HG02610 (cell line): Measurements from ENCODE around the gene PDE6H.

Experiments
- ATAC-seq: cut with Tn5 transposase; IDR thresholded peaks from one replicate; pipeline ENCODE4 v1.9.1; 2021; ENCODE audit warnings: mild to moderate bottlenecking, moderate library complexity; ENCODE audit not compliant: unreplicated experiment

PDE6H gene

DNA sequence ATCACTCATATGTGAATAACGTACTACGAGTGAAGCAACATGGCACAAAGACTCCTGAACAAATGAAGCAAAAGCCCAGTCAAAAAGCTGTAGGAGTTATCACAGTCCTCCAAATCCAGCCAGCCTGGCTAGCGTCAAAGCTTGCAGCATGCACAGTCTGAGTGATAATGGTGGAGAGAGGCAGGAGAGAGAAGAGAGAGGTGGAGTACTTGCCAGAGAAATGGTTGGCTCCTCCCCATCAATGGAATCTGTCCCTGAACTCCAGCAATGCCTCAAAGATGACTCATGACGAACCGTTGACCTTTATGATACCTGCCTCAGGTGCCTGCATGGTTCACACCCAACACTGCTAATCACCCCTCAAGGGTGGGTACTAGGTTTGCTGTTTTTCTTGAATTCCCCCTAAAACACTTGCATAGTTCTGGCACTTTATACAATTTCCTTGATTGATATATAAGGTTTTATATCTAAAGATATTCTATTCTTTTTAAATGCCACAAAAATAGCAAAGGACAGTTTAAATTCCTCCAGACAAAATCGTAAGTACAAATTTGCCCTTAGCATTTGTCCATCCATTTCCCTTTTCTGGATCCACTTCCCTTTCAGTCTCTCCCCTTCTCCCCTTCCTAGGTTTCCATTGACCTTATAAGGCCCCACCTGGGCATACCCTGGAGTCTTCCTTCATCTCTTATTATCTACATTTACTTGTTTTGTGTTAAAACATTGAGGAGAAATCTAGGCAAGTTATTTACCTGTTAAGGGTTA, 21.7 kb upstream of the PDE6H start:
- no peak for ATAC-seq

DNA sequence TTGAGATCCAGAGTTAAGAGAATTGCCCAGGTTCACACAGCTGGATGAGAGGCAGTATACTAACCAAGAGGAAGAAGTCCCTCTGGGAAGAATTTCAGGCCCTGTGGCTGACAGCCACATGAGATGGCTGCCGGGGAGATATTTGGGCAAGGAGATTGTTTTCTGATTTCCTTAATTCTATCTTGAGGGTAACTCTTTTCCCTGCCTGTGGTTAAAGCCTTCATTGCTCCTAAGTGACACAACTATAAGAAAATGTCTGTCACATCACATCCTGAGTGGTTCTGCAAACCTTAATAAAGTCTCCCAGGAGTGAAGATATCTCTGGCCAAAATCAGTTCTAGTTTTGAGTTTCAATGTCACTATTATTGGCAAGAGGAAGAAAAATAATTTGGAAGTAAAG, 21.0 kb upstream of the PDE6H start:
- ATAC-seq: no peak

DNA sequence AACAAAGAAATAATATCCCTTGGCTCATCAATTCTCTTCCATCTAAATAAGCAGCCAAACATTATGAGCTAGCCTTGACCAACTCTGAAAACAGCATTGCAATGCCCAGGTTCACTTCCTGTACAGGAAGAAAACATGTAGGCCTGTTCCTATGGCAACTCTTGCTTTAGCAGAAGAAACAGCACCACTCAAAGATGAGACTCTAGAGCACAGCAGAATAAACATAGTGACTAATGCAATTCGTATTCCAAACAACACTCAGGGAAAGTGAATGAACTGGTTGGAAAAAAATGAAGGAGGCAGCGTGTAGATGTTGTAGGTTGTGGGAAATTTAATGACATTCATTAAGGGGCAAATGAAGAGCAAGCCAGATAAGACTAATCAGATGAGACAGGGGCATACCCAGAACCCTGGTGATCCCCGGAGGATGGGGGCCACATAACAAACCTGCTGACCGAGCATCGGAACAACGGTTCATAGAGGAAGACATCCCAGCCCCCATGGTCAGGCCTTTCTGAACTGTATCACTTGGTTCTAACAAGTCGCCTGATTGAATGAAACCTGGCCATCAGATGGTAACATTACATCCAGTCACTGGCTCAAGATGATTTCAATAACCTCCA, 20.4 kb upstream of the PDE6H start:
- ATAC-seq: peak; percentile 56

DNA sequence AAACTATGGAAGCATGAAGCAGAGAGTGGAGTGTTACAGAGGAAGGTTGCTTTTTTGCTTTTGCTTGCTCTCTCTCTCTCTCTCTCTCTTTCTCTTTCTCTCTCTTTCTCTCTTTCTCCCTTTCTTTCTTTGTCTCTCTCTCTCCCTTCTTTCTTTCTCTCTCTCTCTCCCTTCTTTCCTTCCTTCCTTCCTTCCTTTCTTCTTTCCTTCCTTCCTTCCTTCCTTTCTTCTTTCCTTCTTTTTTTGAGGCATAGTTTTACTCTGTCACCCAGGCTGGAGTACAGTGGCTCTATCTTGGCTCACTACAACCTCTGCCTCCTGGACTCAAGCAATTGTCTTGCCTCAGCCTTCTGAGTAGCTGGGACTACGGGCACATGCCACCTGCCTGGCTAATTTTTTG, 19.1 kb upstream of the PDE6H start:
- ATAC-seq: no peak

DNA sequence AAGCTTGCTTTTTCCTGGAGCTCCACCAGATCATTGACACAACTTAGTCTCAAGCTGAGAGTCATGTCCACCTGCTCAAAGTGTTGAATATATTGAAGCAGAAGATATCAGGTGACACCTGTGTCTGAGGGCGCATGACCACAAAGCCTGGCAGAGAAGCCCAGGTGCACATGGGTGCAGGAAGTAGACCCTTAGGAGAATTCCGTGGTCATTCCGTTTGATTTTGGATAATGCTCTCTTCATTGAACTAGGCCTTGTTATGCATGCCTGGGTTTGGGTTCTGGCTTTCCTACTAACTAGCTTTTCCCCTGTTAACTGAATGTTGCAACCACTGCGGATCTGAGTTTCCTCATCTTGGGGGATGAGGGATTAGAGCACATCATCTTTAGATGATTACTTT, 18.6 kb upstream of the PDE6H start:
- no peak for ATAC-seq

DNA sequence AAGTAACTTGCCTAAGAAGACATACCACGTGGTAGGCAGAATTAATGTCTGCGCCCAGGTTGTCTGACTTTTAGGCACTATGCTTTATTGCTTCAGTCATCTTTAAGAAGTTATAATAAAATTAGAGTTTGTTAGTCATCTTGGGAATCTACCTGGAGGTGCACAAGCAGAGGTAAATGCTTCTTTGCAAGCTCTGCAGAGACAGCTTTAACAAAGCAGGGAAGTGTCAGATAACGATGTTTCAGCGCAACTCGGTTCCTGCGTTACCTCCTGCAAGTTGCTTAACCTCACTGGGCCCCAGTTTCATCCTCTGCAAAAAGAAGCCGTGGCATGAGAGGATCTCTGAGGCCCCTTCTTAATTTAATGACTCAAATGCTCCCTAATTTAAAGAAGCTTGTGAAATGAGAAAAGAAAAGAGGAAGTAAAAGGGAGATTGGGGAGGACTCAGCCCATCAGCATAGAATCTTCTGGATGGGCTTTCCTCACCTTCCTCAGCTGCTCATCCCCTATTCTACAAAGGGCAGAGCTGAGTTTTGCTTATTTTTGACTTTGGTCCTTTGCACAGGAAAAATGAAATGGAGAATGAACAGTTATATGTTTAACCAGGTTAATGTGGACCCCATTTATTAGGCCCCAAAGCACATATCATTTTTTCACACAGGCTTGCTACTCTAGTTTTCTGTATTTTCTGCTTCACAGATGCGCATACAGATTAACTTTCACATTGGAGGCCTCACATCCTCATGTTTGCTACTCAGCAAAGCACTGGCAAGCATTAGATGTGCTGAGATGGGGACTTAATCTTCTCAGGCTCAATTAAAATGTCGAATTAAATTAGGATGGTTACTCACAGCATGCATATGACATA, 16.6 kb upstream of the PDE6H start:
- ATAC-seq: peak; percentile 44

DNA sequence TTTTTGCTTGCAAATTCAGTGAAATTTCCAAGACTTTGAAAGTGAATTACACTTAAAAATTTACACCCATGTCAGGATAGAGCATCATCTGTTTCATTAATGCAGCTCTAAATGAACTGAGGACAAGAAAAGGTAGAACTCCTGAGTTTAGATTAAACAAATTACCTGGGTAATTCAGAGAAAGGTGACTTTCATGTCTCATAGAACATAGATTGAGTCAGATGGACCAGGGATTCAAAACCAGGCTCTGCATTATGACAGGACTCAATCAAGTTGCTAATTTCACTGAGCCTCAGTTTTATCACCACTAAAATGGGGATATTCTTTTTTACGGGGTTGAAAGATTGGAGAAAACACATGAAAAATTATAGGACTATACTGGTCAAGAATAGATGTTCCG, 15.9 kb upstream of the PDE6H start:
- ATAC-seq: no peak

DNA sequence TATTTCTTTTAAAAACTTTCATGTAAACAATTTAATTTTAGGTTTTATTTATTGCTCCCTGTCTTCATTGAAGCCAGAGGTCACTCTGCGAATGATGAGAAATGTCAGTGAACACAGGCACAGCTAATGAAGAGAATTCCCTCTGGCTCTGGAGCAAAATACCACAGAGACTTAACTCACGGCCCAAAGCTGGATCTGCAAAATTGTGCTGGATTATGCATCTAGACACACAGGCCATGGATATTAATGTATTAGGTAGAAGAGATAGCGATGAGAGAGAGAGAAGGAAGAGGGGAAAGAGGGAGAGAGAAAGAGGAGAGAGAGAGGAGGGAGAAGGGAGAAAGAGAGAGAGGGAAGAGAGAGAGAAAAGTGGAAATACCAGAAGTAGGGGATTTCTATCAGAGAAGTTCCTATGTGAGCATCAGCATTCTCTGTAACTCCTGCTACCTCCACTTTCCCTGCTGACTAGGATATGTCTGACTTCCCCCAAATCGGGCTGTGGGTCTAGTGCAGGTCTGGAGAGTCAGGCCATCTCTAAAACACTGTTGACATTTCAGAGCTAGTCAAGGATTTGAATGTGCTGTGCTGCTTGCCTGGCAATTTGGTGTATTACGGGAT, 15.2 kb upstream of the PDE6H start:
- no peak for ATAC-seq

DNA sequence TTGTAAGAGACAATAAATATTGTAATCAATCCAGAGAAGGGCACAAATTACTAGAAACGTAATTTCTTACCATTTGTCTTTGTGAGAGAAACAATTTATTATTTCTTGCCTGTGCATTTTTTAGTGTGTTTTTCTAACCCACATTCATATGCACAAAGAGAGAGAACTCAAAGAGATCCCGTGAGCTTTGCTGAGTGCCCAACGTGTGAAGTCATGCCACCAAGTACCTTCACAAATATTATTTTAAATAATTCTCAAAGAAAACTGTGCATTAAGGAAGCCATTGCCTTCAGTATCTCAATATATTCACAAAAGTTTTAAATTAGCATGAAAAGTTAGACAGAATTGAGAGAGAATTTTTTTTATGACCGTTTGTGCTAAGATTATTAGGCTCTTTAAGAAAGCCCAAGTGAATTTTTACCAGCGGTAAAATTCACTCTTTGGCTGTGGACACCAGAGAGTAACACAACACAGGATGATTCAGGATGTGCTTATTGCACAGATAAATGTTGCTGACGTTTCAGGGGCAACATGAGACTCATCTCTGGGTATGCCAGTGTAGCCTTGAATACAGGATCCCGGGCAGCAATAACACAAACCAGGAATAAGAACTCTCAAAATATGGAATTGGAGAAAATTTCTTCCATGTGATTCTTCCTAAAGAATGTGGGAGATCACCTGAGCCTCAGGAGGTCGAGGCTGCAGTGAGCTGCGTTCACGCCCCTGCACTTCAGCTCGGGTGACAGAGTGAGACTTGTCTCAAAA, 14.3 kb upstream of the PDE6H start:
- no peak for ATAC-seq

DNA sequence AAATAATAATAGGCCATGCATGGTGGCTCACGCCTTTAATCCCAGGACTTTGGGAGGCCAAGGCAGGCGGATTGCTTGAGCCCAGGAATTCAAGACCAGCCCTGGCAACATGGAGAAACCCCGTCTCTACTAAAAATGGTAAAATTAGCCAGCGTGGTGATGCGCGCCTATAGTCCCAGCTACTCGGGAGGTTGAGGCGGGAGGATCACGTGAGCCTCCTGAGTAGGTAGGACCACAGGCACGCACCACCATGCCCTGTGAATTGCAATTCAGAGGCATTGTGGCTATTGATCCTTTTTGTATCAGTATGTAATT, 13.8 kb upstream of the PDE6H start:
- ATAC-seq: no peak

DNA sequence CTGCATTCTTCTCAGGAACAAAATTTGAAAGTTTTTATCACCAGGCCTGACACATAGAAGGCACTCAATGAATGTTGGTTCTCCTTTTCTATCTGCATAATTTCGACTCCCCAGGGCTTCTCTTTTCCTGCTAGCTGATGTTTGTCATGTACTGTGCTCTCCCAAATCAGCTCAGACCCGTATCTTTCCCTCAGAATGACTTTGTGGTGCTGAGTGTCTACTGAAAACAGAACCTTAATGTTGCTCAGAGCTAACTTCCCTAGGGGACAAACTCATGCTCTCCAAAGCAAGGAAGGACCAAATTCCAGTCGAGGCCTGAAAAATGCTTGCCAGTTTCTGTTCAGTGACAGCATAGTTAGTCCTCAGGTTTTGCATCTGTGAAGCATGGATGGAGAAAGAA, 13.4 kb upstream of the PDE6H start:
- no peak for ATAC-seq

DNA sequence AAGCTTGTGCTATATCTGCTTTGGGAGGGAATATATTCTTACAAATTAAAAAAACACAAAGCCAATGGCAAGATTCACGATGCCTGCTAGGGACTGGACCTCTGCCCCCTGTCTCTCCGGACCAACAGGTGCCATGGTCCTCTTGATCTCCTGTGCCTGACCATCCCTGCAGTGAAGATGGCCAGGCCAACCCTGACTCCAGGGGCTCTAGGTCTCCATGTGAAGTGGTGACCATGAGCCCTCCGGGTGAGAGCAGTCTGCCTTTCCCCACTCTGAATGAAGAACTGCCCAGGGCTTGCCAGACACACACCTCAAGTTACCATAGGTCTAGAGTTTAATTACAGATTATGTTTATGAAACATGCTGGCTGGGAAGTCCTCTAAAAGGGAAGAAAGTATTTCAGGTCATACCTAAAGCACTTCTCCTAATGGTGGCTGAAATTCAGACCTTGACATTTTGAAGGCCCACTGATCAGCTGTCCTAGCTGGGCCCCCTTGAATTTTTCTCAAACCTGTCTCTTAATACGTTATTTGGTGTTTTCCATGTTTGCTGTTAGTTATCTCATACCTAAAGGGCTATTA, 12.8 kb upstream of the PDE6H start:
- ATAC-seq: no peak

DNA sequence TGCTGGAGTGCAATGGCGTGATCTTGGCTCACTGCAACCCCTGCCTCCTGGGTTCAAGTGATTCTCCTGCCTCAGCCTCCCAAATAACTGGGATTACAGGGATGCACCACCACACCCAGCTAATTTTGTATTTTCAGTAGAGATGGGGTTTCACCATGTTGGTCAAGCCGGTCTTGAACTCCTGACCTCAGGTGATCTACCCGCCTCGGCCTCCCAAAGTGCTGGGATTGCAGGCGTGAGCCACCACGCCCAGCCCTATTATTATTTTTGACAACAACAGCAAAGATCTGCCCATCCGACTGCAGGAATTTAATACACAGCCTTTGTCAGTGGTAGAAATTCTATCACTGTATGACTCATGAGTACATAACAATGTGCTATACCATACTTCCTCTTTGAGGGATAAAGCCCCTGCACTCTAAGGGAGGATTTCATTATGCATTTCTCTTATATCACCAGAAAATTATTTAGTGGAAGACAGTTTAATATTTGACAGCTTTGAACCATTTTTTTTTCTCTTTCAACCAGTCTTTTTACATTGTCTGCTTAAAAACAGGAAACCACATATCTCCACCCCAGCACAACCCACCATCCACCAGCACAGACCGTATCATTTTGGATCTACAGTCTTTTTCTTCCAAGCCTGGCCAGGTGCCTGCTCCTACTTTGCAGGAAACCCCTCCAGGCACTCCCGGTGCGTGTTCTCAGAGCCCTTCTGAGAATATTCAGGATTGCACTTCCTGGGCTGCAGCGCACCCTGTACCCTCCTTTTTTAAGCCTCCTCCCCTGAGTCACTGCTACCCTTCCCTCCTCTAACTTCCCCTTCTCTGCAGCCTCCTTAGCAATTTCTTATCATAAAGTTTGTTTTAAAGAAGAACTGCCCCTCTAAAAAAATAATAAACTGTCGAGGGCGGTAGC, 12.0 kb upstream of the PDE6H start:
- ATAC-seq: peak; percentile 37

DNA sequence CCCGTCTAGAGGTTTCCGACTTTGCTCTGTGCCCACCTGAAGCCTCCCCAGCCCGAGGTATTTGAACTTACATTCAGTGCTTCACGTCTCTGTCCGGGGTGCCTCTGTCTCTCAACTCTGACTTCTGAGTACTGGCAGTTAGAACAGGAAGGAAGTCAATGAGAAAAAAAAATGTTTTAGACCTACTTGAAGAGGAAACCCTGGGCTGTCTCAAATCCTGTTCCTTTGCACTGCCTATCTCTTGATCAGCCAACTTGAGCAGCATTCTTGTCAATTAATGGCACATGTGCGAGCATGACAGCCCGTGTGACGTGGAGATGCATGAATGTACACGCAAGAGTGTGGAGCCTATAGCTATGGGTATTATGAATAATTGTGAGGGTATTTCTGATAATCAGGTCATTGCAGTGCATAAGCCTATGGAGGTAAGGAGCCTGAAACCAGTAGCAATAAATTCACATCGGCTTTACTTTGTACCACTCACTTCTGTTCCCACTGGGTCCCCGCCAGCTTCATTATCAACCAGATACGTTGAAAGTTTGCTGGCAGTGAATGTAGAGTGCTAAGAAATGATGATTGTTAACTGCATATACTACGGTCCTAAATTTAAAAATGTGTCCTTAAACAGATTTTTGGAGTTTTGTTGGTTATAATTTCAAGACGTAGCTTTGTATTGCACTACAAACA, 11.2 kb upstream of the PDE6H start, which contains the start of gene ARHGDIB:
ARHGDIB (minus strand) TSS at position 136 of the 687 bp plus-strand sequence. CDS start 10,889 bp downstream, outside the sequence.
- ATAC-seq: peak; percentile 58

DNA sequence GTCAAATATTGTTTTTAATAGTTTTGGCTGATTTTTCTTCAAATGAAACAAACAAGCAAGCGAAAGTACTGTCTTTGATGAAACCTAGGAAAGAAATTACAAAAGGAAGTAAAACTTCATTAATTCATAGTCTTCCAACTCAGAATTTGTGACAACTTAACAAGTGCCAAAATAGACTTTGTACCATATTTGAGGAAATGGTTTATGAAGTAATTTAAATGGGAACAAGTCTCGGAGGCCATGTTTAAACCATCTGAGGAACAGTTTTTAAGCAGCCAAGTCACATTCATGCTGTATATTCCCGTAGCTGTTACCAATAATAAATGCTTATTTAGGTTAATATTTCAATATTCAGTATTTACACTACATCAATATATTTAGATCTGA, 10.7 kb upstream of the PDE6H start:
- ATAC-seq: no peak

DNA sequence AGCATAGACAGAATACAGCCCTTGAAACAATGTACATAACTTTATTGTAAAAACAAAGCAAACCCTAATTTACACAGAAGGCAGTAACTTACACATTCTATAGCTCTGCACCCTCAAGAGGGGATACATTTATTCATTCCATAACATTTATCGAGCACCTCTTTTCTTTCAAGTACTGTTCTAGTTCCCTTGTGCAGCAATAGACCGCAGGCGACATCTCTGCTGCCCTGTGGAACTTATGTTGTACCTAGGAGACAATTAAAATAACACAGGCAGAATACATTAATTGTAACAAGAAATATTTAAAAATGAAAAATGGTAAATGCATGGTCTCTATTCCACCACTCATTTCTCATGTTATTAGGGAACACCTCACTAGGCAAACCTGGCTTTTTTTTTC, 10.0 kb upstream of the PDE6H start:
- no peak for ATAC-seq

DNA sequence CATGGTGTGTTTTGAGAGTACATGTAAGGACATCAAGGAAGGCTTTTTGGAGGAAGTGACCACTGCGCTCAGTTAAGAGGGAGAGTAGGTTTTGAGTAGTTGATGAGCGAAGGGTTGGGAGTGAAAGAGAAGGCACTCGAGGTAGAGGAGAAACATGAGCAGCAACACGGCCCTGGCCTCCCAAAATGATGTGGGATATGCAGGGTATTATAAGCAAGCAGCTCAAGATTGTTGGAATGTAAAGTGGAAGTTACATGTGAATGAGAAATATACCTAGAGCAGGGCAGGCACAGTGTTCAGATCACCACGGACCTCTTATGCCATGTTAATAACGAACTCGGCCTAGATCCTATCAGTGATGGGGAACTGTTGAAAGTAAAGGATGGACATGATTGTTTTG, 9.3 kb upstream of the PDE6H start:
- no peak for ATAC-seq

DNA sequence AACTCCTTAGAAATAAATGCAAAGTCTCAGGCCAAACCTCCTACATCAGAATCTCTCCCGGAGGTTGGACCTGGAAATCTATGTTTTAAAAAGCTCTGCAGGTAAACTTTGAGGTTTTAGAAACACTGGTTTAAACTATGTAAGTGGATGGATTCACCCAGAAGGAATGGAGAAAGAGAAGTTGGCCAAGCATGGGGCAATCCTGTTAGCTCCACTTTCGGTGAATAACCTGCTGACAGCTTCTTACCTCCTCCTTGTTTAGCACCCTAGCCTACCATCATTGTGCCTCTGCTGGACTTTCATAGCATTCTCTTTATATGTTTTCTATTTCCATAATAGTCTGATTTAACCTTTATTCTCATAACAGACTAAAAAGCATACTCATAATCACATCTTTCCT, 8.4 kb upstream of the PDE6H start:
- no peak for ATAC-seq

DNA sequence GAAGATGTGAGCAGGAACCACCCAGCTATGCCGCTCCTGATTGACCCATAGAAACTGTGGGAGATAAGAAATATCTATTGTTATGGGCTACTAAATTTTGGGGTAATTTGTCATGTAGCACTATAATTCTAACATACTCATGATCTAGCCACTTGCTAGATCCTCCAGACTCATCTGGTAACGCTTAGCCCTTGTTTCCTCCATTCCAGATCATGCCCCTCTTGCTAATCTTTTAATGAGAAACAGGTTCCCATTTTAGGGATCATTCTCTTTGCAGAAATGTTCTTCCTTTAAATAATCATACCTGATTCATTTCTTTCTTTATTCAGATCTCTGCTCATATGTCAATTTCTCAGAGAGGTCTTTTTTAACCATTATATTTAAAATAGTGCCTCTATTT, 7.6 kb upstream of the PDE6H start:
- no peak for ATAC-seq
